Endothelial cell of umbilical vein (primary cell): ENCODE results near the gene TIMM10. TPM values are rescaled to one million over a fixed set of nuclear protein-coding genes. Genes with fewer than 3 reads are reported as not detected.

ENCODE experiments used
- BruUV-seq: library from RNA; stranded (reverse); fragments of 400-500 nt; replicated peaks from 2 replicates; lab custom pipeline; 2021; lab: Mats Ljungman, UMichigan
- CTCF ChIA-PET: fragments of 300-600, 350-600 bp; sonication (Branson Sonifier 250); formaldehyde crosslinking; loops from one replicate; lab custom pipeline; 2021; ENCODE audit warnings: antibody characterized with exemption, inconsistent platforms; lab: Charles Lee
- POLR2A ChIA-PET: fragments of 300-600, 350-600 bp; sonication (Branson Sonifier 250); formaldehyde crosslinking; loops from one replicate; lab custom pipeline; 2021; ENCODE audit warnings: antibody characterized with exemption, inconsistent platforms; lab: Charles Lee
- DNase-seq: peaks from one replicate; pipeline ENCODE4 v3.0.0-alpha.2; 2011; ENCODE audit warnings: low read depth, low spot score
- FAIRE-seq: peaks from 2 replicates; lab custom pipeline; 2011; peaks lifted over from hg19 to GRCh38; lab: Jason Lieb, UNC
- H2AFZ ChIP-seq: 2 replicates; pipeline ENCODE4 v1.6.0; 2012; ENCODE audit warnings: low read depth, low read length, control low read depth, inconsistent platforms
- H3K27ac ChIP-seq: 2 replicates; pipeline ENCODE4 v1.5.1; 2011; ENCODE audit warnings: low read depth, mild to moderate bottlenecking, control low read depth, low read length, moderate library complexity; ENCODE audit not compliant: insufficient read depth
- H3K27me3 ChIP-seq, 2 experiments: 2 replicates each; pipeline versions ENCODE4 v1.6.0 to v1.6.1; 2011; ENCODE audit warnings: low read length in 2 of 2, mixed read lengths in 1 of 2; ENCODE audit not compliant: control insufficient read depth in 2 of 2, insufficient read depth in 2 of 2
- H3K36me3 ChIP-seq, 2 experiments: 2 replicates in 1 of 2; 3 replicates in 1 of 2; pipeline ENCODE4 v1.5.1; 2011; ENCODE audit warnings: low read length in 2 of 2, mild to moderate bottlenecking in 1 of 2, moderate library complexity in 1 of 2; ENCODE audit not compliant: control insufficient read depth in 2 of 2, insufficient read depth in 2 of 2; ENCODE audit errors: extremely low read depth in 1 of 2
- H3K4me1 ChIP-seq: 3 replicates; pipeline ENCODE4 v1.5.1; 2011; ENCODE audit warnings: mild to moderate bottlenecking, low read length; ENCODE audit not compliant: control insufficient read depth, insufficient read depth; ENCODE audit errors: extremely low read depth
- H3K4me2 ChIP-seq: 2 replicates; pipeline ENCODE4 v1.6.1; 2011; ENCODE audit warnings: low read length, control low read depth, mixed read lengths; ENCODE audit not compliant: insufficient read depth
- H3K4me3 ChIP-seq, 3 experiments: fragments of 200-600 bp in 1 of 3; sonication (generic), shearing (Covaris generic) in 1 of 3; replicated peaks in 1 of 3; 2 replicates each; pipeline ENCODE4 v1.5.1; 2011 to 2016; ENCODE audit warnings: control low read depth in 3 of 3, low read length in 3 of 3, mild to moderate bottlenecking in 2 of 3, inconsistent platforms in 1 of 3, low read depth in 1 of 3, moderate library complexity in 1 of 3; ENCODE audit not compliant: insufficient read depth in 1 of 3
- H3K79me2 ChIP-seq: 2 replicates; pipeline ENCODE4 v1.6.0; 2012; ENCODE audit warnings: low read length, inconsistent platforms; ENCODE audit not compliant: control insufficient read depth, insufficient read depth
- H3K9ac ChIP-seq: replicated peaks from 2 replicates; pipeline ENCODE3; 2011; ENCODE audit warnings: low read length, control low read depth; ENCODE audit not compliant: insufficient read depth; ENCODE audit errors: extremely low read depth
- H3K9me1 ChIP-seq: replicated peaks from 3 replicates; pipeline ENCODE4 v1.6.0; 2011; ENCODE audit warnings: mild to moderate bottlenecking, low read length; ENCODE audit not compliant: control insufficient read depth, insufficient read depth; ENCODE audit errors: extremely low read depth
- H3K9me3 ChIP-seq: replicated peaks from 2 replicates; pipeline ENCODE4 v1.5.1; 2012; ENCODE audit warnings: low read length, inconsistent platforms; ENCODE audit not compliant: control insufficient read depth, insufficient read depth
- H4K20me1 ChIP-seq: replicated peaks from 2 replicates; pipeline ENCODE3; 2011; ENCODE audit warnings: mild to moderate bottlenecking, low read length; ENCODE audit not compliant: control insufficient read depth, insufficient read depth; ENCODE audit errors: extremely low read depth
- EZH2 ChIP-seq: IDR thresholded peaks from 2 replicates; pipeline ENCODE4 v1.6.1; 2012; ENCODE audit warnings: borderline replicate concordance, low read depth, mild to moderate bottlenecking, moderate library complexity, low read length, inconsistent platforms; ENCODE audit not compliant: severe bottlenecking
- FOS ChIP-seq: IDR thresholded peaks from 2 replicates; pipeline ENCODE4 v1.6.1; 2011; ENCODE audit warnings: mild to moderate bottlenecking, low read length, moderate library complexity, borderline replicate concordance; ENCODE audit not compliant: insufficient read depth
- GATA2 ChIP-seq: IDR thresholded peaks from 2 replicates; pipeline ENCODE4 v1.7.0; 2011; ENCODE audit warnings: low read depth, mild to moderate bottlenecking, moderate library complexity, mixed read lengths, low read length; ENCODE audit not compliant: insufficient read length, insufficient read depth
- JUN ChIP-seq: IDR thresholded peaks from 2 replicates; pipeline ENCODE4 v1.6.1; 2011; ENCODE audit warnings: borderline replicate concordance, low read depth; ENCODE audit not compliant: insufficient read length, insufficient read depth
- MYC ChIP-seq: IDR thresholded peaks from one replicate; pipeline ENCODE4 v1.6.1; 2011; ENCODE audit warnings: mild to moderate bottlenecking, low read depth, low read length
- POLR2A ChIP-seq: IDR thresholded peaks from 2 replicates; pipeline ENCODE4 v1.6.1; 2012; ENCODE audit warnings: low read depth, mild to moderate bottlenecking, control low read depth, low read length
- POLR2AphosphoS5 ChIP-seq: IDR thresholded peaks from 2 replicates; pipeline ENCODE4 v1.6.1; 2012; ENCODE audit warnings: low read depth, mild to moderate bottlenecking, control low read depth, low read length, moderate library complexity; ENCODE audit not compliant: insufficient read depth
- dilution Hi-C: fragments of 300-500 bp; cut with MboI; formaldehyde crosslinking; loops from one replicate; pipeline ENCODE4 v1.15.0; 2019; ENCODE audit warnings: low sequenced_read_pairs; ENCODE audit not compliant: extremely low pct_ligation_motif_present
- intact Hi-C: fragments of 100-400 bp; cut with micrococcal nuclease; formaldehyde crosslinking; loops from one replicate; pipeline ENCODE4 v1.10.0; 2022
- polyA plus RNA-seq, 4 experiments: library from polyadenylated mRNA; depleted of rRNA in 3 of 4; stranded (reverse) in 3 of 4; unstranded in 1 of 4; fragments of >200 nt; gene quantifications; 2 replicates each; pipeline versions ENCODE4 v1.2.1 to v1.2.3, GENCODE V29; 2011 to 2012; ENCODE audit warnings: missing spikeins in 1 of 4
- total RNA-seq: library from RNA; stranded (reverse); gene quantifications from 2 replicates; pipeline ENCODE4 v1.2.3, GENCODE V29; 2021
- TF ChIP-seq, protein P1 (sequence below): IDR thresholded peaks from 2 replicates; pipeline ENCODE4 v1.6.1; 2011; ENCODE audit not compliant: insufficient read depth, insufficient read length
- TF ChIP-seq, protein P2 (sequence below), 2 donors: IDR thresholded peaks; 1 replicate in 1 of 2; 2 replicates in 1 of 2; pipeline ENCODE4 v1.5.1; 2011; ENCODE audit warnings: low read length in 2 of 2, mild to moderate bottlenecking in 2 of 2, moderate library complexity in 2 of 2, control low read depth in 1 of 2, inconsistent platforms in 1 of 2, low read depth in 1 of 2; ENCODE audit not compliant: insufficient read depth in 1 of 2; ENCODE audit errors: extremely low read depth in 1 of 2

TIMM10 gene
- total and polyA plus RNA-seq, 2 donors (not counting 3 experiments of a cell fraction or from before 2014, with no cell fraction given): 64.2 to 128 TPM

DNA sequence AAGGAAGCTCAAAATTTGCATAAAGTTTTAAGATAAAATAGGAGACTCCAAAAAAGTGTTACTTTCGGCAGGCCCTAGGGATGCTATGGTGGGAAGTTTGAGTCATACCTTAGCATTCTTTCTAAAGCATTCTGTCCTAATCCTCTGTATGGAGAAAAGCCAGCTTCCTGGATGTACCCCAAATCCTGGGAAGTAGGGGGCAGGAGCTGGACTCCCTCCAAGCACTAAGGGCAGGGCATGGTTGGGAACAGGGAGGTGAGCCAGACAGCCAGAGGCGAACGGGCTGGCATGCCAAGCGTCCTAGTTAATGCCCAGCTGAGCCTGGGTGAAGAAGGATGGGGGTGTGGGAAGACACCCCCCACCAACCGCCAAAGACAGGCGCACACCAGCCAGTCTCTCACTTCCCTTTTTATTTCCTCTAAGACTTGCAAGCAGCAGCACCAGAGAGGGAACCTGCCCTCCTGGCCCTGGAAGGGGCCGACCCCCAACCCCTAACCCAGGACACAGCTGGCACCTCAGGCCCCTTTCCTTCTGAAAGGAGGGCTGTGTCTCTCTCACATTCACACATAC is 46.3 kb downstream of the TIMM10 start:
- H3K36me3 ChIP-seq: peaks cover 0 to 2% of the 10 kb centered on the region in 2 experiments
- no peaks in the 10 kb centered on the region for H4K20me1 ChIP-seq
- H3K9me1 ChIP-seq: no peaks in the 10 kb centered on the region
- H3K9ac ChIP-seq: no peak overlapping the region
- dilution Hi-C loops (no loop called here), intact Hi-C loops (no loop called here)
- BruUV-seq: no TSS peak
- H3K4me3 ChIP-seq: no peak overlapping the region
- H3K79me2 ChIP-seq: no peaks in the 10 kb centered on the region
- TF ChIP-seq FOS: no peak
- no peak for TF ChIP-seq GATA2
- TF ChIP-seq, protein P1, sequence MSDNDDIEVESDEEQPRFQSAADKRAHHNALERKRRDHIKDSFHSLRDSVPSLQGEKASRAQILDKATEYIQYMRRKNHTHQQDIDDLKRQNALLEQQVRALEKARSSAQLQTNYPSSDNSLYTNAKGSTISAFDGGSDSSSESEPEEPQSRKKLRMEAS: no peak
- TF ChIP-seq JUN: no peak
- TF ChIP-seq POLR2A: no peak
- TF ChIP-seq EZH2: no peak
- no peak for TF ChIP-seq POLR2AphosphoS5
- TF ChIP-seq, protein P2, sequence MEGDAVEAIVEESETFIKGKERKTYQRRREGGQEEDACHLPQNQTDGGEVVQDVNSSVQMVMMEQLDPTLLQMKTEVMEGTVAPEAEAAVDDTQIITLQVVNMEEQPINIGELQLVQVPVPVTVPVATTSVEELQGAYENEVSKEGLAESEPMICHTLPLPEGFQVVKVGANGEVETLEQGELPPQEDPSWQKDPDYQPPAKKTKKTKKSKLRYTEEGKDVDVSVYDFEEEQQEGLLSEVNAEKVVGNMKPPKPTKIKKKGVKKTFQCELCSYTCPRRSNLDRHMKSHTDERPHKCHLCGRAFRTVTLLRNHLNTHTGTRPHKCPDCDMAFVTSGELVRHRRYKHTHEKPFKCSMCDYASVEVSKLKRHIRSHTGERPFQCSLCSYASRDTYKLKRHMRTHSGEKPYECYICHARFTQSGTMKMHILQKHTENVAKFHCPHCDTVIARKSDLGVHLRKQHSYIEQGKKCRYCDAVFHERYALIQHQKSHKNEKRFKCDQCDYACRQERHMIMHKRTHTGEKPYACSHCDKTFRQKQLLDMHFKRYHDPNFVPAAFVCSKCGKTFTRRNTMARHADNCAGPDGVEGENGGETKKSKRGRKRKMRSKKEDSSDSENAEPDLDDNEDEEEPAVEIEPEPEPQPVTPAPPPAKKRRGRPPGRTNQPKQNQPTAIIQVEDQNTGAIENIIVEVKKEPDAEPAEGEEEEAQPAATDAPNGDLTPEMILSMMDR (IDR thresholded peaks at IDR 0.05; ENCODE audit: extremely low read depth in 1 of 2, insufficient read depth in 1 of 2, low read depth in 1 of 2, low read length in 2 of 2): no peak
- TF ChIP-seq MYC: no peak
- H3K4me1 ChIP-seq: peaks cover 3% of the 10 kb centered on the region
- no peak overlapping the region for H3K4me2 ChIP-seq
- H3K27me3 ChIP-seq: peaks cover 3 to 4% of the 10 kb centered on the region in 2 experiments
- POLR2A ChIA-PET: no interaction called here
- H2AFZ ChIP-seq: no peak overlapping the region
- no peaks in the 10 kb centered on the region for H3K9me3 ChIP-seq
- no peak overlapping the region for H3K27ac ChIP-seq
- FAIRE-seq (no peak), DNase-seq (no peak)
- CTCF ChIA-PET: interaction anchor here (1.0 to 9.9 kb wide), 10 partner anchors 9 to 138 kb away, joined by 3 to 152 read pairs (median 6); partner anchors contain the start of gene RTN4RL2
